WERI-Rb-1 (cell line): Measurements from ENCODE around the gene TMCO5A.

Experiments
- DNase-seq: peaks from one replicate; pipeline ENCODE4 v3.0.0-alpha.2; 2020
- H3K27ac ChIP-seq: fragments of 250-450 bp; sonication (Bioruptor Pico); 2 replicates; pipeline ENCODE4 v1.5.1; 2020; ENCODE audit warnings: mild to moderate bottlenecking, moderate library complexity
- H3K27me3 ChIP-seq: fragments of 250-450 bp; sonication (Bioruptor Pico); 2 replicates; pipeline ENCODE4 v1.5.1; 2021; ENCODE audit warnings: mild to moderate bottlenecking, low read depth, moderate library complexity; ENCODE audit not compliant: insufficient read depth, severe bottlenecking
- H3K36me3 ChIP-seq: fragments of 250-450 bp; sonication (Bioruptor Pico); 2 replicates; pipeline ENCODE4 v1.5.1; 2020; ENCODE audit warnings: mild to moderate bottlenecking, moderate library complexity
- H3K4me3 ChIP-seq: 2 replicates; pipeline ENCODE4 v1.5.1; 2011; ENCODE audit warnings: low read depth, mild to moderate bottlenecking, control low read depth, low read length
- H3K9me3 ChIP-seq: fragments of 250-450 bp; sonication (Bioruptor Pico); 2 replicates; pipeline ENCODE4 v1.5.1; 2021; ENCODE audit warnings: mild to moderate bottlenecking, moderate library complexity; ENCODE audit not compliant: severe bottlenecking
- CTCF ChIP-seq: IDR thresholded peaks from 2 replicates; pipeline ENCODE4 v1.5.1; 2011; ENCODE audit warnings: low read depth, mild to moderate bottlenecking, control low read depth, inconsistent platforms, low read length

TMCO5A gene

GRCh38 chr15:37926136-37926535, 8.3 kb upstream of the TMCO5A start:
- no peak for TF ChIP-seq CTCF
- Histone ChIP-seq H3K36me3 (no peaks in the 10 kb centered on the region), H3K4me3 (no peak overlapping the region), H3K27ac (no peak overlapping the region), H3K9me3 (no peaks in the 10 kb centered on the region), H3K27me3 (no peaks in the 10 kb centered on the region)
- no peak for DNase-seq

- H3K4me3 ChIP-seq, result no peak overlapping the region
- H3K36me3 ChIP-seq, result no peaks in the 10 kb centered on the region
- H3K27me3 ChIP-seq, result no peaks in the 10 kb centered on the region
Measured at GRCh38 chr15:37929238-37929637, 5.2 kb upstream of the TMCO5A start.

DNA sequence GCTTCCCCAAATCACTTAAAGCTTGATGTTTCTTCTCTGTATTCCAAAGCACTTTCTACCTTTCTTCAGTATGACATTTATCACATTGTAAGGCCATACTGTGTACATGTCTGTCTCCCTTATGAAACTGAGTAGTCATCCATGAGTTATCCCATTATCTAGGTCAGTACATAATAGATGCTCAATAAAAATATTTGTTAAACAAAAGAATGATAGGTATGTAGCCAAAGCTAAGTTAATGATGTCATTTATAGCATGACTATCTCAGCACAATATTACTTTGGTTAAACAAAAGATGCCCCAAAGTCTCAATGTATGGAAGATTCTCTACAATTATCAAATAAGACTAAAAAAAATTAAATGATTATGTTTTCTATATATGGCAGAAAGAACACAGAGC, 3.1 kb upstream of the TMCO5A start:
- H3K36me3 ChIP-seq, result no peaks in the 10 kb centered on the region
- H3K4me3 ChIP-seq, result no peak overlapping the region
- no peaks in the 10 kb centered on the region for H3K9me3 ChIP-seq
- no peak for TF ChIP-seq CTCF
- peaks cover 4% of the 10 kb centered on the region for H3K27me3 ChIP-seq
- H3K27ac ChIP-seq, result no peak overlapping the region
- no peak for DNase-seq

More at GRCh38 chr15:37929238-37929637, 5.2 kb upstream of the TMCO5A start:
- no peak for DNase-seq
- TF ChIP-seq CTCF, result no peak
- no peaks in the 10 kb centered on the region for H3K9me3 ChIP-seq
- H3K27ac ChIP-seq, result no peak overlapping the region

DNA sequence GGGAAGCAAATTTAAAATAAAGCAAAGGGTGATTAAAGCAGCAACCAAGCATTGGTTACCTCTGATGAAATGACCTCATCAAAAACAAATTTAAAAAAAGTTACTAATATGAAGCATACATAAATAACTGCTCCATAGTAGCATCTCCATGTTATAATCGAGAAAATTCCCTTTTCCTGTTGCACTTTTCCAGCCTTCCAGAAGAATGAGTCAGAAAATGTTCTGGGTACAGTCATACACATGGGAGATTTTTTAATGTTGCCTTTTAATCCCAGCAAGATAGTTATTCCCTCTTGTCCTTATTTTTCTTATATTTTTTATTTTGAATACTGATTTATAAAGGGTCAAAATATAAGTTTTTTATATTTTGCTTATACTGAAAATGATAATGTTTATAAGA, 2.6 kb upstream of the TMCO5A start:
- no peaks in the 10 kb centered on the region for H3K9me3 ChIP-seq
- H3K36me3 ChIP-seq, result no peaks in the 10 kb centered on the region
- TF ChIP-seq CTCF, result no peak
- no peak overlapping the region for H3K27ac ChIP-seq
- no peak overlapping the region for H3K4me3 ChIP-seq
- peaks cover 4% of the 10 kb centered on the region for H3K27me3 ChIP-seq
- no peak for DNase-seq

GRCh38 chr15:37932549-37932948, 1.9 kb upstream of the TMCO5A start:
- TF ChIP-seq CTCF, result no peak
- no peak for DNase-seq

DNA sequence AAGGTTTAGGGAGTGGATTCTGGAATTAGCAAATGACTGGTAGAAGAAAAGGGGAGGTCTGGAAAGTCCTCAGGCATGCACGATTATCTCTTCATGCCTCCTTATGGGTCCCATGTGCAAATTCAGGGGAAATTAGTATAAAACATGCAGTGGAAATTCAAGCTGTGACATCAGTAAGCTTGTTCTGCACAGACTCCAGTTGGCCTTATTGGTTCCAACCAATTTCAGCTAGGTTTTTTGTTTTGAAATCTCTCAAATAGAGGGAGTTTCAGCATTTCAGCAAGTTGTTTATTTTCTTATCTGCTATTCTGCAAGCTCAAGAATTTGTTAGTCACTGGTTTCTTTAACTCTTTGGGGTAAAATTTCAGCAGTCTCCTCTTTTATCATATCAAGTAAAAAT, 774 bp upstream of the TMCO5A start:
- peaks cover 4% of the 10 kb centered on the region for H3K27me3 ChIP-seq
- no peak overlapping the region for H3K27ac ChIP-seq
- H3K4me3 ChIP-seq, result no peak overlapping the region
- DNase-seq, result no peak
- H3K36me3 ChIP-seq, result no peaks in the 10 kb centered on the region
- no peak for TF ChIP-seq CTCF
- H3K9me3 ChIP-seq, result no peaks in the 10 kb centered on the region

More at GRCh38 chr15:37932549-37932948, 1.9 kb upstream of the TMCO5A start:
- Histone ChIP-seq H3K36me3 (no peaks in the 10 kb centered on the region), H3K27me3 (peaks cover 4% of the 10 kb centered on the region), H3K27ac (no peak overlapping the region), H3K4me3 (no peak overlapping the region), H3K9me3 (no peaks in the 10 kb centered on the region)
